K562 (cell line): ENCODE measurements around the gene BIRC3. TPM values are rescaled to one million over a fixed set of nuclear protein-coding genes. Genes with fewer than 3 reads are reported as not detected.

ENCODE experiments used
- BCOR ChIP-seq: fragments of 450-650 bp; IDR thresholded peaks from 2 replicates; pipeline ENCODE4 v1.6.1; 2016
- C11orf30 ChIP-seq: fragments of 450-650 bp; IDR thresholded peaks from 2 replicates; pipeline ENCODE4 v1.6.1; 2016; ENCODE audit warnings: low read depth, mild to moderate bottlenecking
- HDAC8 ChIP-seq: fragments of 450-650 bp; IDR thresholded peaks from 2 replicates; pipeline ENCODE4 v1.6.1; 2016; ENCODE audit warnings: mild to moderate bottlenecking, missing genetic modification characterization, moderate library complexity, missing compliant biosample characterization
- HMG20A ChIP-seq: fragments of 450-650 bp; formaldehyde crosslinking; conservative IDR thresholded peaks from 2 replicates; pipeline ENCODE4 v1.4.0; 2020; ENCODE audit warnings: mild to moderate bottlenecking, mixed read lengths
- MTA3 ChIP-seq: fragments of 450-650 bp; formaldehyde crosslinking; IDR thresholded peaks from 2 replicates; pipeline ENCODE4 v1.6.1; 2017; ENCODE audit warnings: mild to moderate bottlenecking, borderline replicate concordance
- SAP30 ChIP-seq: fragments of 200-600 bp; sonication (generic); IDR thresholded peaks from 2 replicates; pipeline ENCODE4 v1.6.1; 2012; ENCODE audit warnings: borderline replicate concordance, low read depth, mild to moderate bottlenecking, moderate library complexity, low read length, control low read depth, inconsistent platforms; ENCODE audit not compliant: insufficient read depth, poor library complexity, severe bottlenecking
- SRF ChIP-seq, 2 experiments: fragments of 250-450, 450-650 bp in 1 of 2; sonication (Bioruptor Pico) in 1 of 2; sonication (generic) in 1 of 2; formaldehyde crosslinking; IDR thresholded peaks; 2 replicates each; pipeline versions ENCODE4 v1.5.0 to v1.5.1; 2020 to 2022; ENCODE audit warnings: mild to moderate bottlenecking in 1 of 2, missing genetic modification reagents in 1 of 2
- ZBTB33 ChIP-seq: sonication (generic); formaldehyde crosslinking; IDR thresholded peaks from 2 replicates; pipeline ENCODE4 v1.8.1; 2023; ENCODE audit warnings: mild to moderate bottlenecking, missing genetic modification reagents
- ZNF217 ChIP-seq: sonication (generic); formaldehyde crosslinking; IDR thresholded peaks from 2 replicates; pipeline ENCODE4 v1.8.0; 2022; ENCODE audit warnings: mild to moderate bottlenecking, missing genetic modification reagents
- ZNF282 ChIP-seq: sonication (generic); formaldehyde crosslinking; IDR thresholded peaks from 2 replicates; pipeline ENCODE4 v1.8.1; 2023; ENCODE audit warnings: missing genetic modification reagents
- polyA plus RNA-seq, 8 experiments: library from polyadenylated mRNA; depleted of rRNA in 4 of 8; stranded (reverse) in 5 of 8; unstranded in 3 of 8; fragments of >200 nt; fragmentation: Nextera tagmentation in 2 of 8; fragmentation: Illumina TruSeq in 1 of 8; extraction: Ambion mirVana in 2 of 8; extraction: Trizol in 1 of 8; gene quantifications; 2 replicates each; pipeline versions ENCODE4 v1.2.1 to v1.2.3, GENCODE V29; 2011 to 2014; ENCODE audit warnings: inconsistent platforms in 1 of 8, missing spikeins in 1 of 8
- total RNA-seq, 7 experiments: library from RNA; depleted of rRNA in 6 of 7; stranded (reverse); fragments of >200 nt in 6 of 7; fragmentation: Illumina TruSeq in 2 of 7; extraction: Trizol in 2 of 7; gene quantifications; 2 replicates each; pipeline versions ENCODE4 v1.2.1 to v1.2.3, GENCODE V29; 2011 to 2021; ENCODE audit warnings: low replicate concordance in 1 of 7
- TF ChIP-seq, protein P1 (sequence below): fragments of 450-650 bp; IDR thresholded peaks from 2 replicates; pipeline ENCODE4 v1.6.1; 2016; ENCODE audit warnings: mild to moderate bottlenecking, moderate library complexity
- TF ChIP-seq, protein P2 (sequence below): sonication (generic); formaldehyde crosslinking; IDR thresholded peaks from 2 replicates; pipeline ENCODE4 v1.9.0; 2022; ENCODE audit warnings: mild to moderate bottlenecking, missing genetic modification reagents

The BIRC3 gene
- total and polyA plus RNA-seq, 9 of the 15 experiments (the other 6 are each of a cell fraction or from before 2014, with no cell fraction given) = 0.08 to 0.42 (median 0.18) TPM

GRCh38 chr11:102346748-102347461 is 29.6 kb downstream of the BIRC3 start, which contains the start of gene BIRC2 (continued):
- TF ChIP-seq, protein P1, sequence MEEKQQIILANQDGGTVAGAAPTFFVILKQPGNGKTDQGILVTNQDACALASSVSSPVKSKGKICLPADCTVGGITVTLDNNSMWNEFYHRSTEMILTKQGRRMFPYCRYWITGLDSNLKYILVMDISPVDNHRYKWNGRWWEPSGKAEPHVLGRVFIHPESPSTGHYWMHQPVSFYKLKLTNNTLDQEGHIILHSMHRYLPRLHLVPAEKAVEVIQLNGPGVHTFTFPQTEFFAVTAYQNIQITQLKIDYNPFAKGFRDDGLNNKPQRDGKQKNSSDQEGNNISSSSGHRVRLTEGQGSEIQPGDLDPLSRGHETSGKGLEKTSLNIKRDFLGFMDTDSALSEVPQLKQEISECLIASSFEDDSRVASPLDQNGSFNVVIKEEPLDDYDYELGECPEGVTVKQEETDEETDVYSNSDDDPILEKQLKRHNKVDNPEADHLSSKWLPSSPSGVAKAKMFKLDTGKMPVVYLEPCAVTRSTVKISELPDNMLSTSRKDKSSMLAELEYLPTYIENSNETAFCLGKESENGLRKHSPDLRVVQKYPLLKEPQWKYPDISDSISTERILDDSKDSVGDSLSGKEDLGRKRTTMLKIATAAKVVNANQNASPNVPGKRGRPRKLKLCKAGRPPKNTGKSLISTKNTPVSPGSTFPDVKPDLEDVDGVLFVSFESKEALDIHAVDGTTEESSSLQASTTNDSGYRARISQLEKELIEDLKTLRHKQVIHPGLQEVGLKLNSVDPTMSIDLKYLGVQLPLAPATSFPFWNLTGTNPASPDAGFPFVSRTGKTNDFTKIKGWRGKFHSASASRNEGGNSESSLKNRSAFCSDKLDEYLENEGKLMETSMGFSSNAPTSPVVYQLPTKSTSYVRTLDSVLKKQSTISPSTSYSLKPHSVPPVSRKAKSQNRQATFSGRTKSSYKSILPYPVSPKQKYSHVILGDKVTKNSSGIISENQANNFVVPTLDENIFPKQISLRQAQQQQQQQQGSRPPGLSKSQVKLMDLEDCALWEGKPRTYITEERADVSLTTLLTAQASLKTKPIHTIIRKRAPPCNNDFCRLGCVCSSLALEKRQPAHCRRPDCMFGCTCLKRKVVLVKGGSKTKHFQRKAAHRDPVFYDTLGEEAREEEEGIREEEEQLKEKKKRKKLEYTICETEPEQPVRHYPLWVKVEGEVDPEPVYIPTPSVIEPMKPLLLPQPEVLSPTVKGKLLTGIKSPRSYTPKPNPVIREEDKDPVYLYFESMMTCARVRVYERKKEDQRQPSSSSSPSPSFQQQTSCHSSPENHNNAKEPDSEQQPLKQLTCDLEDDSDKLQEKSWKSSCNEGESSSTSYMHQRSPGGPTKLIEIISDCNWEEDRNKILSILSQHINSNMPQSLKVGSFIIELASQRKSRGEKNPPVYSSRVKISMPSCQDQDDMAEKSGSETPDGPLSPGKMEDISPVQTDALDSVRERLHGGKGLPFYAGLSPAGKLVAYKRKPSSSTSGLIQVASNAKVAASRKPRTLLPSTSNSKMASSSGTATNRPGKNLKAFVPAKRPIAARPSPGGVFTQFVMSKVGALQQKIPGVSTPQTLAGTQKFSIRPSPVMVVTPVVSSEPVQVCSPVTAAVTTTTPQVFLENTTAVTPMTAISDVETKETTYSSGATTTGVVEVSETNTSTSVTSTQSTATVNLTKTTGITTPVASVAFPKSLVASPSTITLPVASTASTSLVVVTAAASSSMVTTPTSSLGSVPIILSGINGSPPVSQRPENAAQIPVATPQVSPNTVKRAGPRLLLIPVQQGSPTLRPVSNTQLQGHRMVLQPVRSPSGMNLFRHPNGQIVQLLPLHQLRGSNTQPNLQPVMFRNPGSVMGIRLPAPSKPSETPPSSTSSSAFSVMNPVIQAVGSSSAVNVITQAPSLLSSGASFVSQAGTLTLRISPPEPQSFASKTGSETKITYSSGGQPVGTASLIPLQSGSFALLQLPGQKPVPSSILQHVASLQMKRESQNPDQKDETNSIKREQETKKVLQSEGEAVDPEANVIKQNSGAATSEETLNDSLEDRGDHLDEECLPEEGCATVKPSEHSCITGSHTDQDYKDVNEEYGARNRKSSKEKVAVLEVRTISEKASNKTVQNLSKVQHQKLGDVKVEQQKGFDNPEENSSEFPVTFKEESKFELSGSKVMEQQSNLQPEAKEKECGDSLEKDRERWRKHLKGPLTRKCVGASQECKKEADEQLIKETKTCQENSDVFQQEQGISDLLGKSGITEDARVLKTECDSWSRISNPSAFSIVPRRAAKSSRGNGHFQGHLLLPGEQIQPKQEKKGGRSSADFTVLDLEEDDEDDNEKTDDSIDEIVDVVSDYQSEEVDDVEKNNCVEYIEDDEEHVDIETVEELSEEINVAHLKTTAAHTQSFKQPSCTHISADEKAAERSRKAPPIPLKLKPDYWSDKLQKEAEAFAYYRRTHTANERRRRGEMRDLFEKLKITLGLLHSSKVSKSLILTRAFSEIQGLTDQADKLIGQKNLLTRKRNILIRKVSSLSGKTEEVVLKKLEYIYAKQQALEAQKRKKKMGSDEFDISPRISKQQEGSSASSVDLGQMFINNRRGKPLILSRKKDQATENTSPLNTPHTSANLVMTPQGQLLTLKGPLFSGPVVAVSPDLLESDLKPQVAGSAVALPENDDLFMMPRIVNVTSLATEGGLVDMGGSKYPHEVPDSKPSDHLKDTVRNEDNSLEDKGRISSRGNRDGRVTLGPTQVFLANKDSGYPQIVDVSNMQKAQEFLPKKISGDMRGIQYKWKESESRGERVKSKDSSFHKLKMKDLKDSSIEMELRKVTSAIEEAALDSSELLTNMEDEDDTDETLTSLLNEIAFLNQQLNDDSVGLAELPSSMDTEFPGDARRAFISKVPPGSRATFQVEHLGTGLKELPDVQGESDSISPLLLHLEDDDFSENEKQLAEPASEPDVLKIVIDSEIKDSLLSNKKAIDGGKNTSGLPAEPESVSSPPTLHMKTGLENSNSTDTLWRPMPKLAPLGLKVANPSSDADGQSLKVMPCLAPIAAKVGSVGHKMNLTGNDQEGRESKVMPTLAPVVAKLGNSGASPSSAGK = no peak
- TF ChIP-seq ZNF217 (CRISPR knock-in tag) (no peak), ZBTB33 (0 out of 2 replicates have a peak, but pooled peaks have one; percentile 41), C11orf30 (peak; percentile 12), SRF (CRISPR knock-in tag; IDR thresholded peaks at IDR 0.05) (no peak), HDAC8 (tag) (no peak), BCOR (peak; percentile 34; the same call in 1 of the 2 replicates), HMG20A (CRISPR knock-in tag) (no peak), ZNF282 (no peak), SAP30 (peak; percentile 28), MTA3 (peak; percentile 93)
- TF ChIP-seq, protein P2, sequence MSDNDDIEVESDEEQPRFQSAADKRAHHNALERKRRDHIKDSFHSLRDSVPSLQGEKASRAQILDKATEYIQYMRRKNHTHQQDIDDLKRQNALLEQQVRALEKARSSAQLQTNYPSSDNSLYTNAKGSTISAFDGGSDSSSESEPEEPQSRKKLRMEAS (CRISPR knock-in tag) = peak; percentile 52; the same call in 1 of the 2 replicates
